ENCODE results near the gene TPD52L2.
"Not testable (repeated sequence)": the region's sequence is repeated elsewhere in the genome, so short reads cannot be mapped to it uniquely, and the experiment has no call there.

DNA sequence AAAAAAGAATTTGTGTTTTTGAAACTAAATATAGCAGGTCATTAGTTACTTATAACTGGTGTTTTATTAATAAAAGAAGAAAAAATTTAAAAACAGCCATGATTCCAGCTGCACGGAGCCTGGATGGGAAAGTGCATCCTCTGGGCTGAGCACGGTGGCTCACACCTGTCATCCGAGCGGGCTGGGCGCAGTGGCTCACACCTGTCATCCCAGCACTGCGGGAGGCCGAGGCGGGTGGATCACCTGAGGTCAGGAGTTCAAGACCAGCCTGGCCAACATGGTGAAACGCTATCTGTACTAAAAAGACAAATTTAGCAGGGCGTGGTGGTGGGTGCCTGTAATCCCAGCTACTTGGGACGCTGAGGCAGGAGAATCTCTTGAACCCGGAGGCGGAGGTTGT, 15.8 kb downstream of the TPD52L2 start:
- TF ChIP-seq, protein P1, sequence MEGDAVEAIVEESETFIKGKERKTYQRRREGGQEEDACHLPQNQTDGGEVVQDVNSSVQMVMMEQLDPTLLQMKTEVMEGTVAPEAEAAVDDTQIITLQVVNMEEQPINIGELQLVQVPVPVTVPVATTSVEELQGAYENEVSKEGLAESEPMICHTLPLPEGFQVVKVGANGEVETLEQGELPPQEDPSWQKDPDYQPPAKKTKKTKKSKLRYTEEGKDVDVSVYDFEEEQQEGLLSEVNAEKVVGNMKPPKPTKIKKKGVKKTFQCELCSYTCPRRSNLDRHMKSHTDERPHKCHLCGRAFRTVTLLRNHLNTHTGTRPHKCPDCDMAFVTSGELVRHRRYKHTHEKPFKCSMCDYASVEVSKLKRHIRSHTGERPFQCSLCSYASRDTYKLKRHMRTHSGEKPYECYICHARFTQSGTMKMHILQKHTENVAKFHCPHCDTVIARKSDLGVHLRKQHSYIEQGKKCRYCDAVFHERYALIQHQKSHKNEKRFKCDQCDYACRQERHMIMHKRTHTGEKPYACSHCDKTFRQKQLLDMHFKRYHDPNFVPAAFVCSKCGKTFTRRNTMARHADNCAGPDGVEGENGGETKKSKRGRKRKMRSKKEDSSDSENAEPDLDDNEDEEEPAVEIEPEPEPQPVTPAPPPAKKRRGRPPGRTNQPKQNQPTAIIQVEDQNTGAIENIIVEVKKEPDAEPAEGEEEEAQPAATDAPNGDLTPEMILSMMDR (IDR thresholded peaks at IDR 0.05) = not testable (repeated sequence)
- TF ChIP-seq POLR2A, POLR2AphosphoS5 (IDR thresholded peaks at IDR 0.05): not testable (repeated sequence)
